OCI-LY1 (cell line): ENCODE data around the gene MAPK12.
"Not testable (repeated sequence)": the region's sequence is repeated elsewhere in the genome, so short reads cannot be mapped to it uniquely, and the experiment has no call there.

ENCODE experiments used
- H2AFZ ChIP-seq: fragments of 200-600 bp; sonication (generic), shearing (Covaris generic); 2 replicates; pipeline ENCODE4 v1.6.0; 2014; ENCODE audit warnings: antibody characterized with exemption, mild to moderate bottlenecking, low read length
- H3F3A ChIP-seq: fragments of 200-600 bp; sonication (generic), shearing (Covaris generic); 2 replicates; pipeline ENCODE4 v1.6.0; 2014; ENCODE audit warnings: mild to moderate bottlenecking, antibody characterized with exemption, low read length, moderate library complexity; ENCODE audit not compliant: insufficient read depth
- H3K27ac ChIP-seq: fragments of 200-600 bp; sonication (generic); 2 replicates; pipeline ENCODE4 v1.5.1; 2014; ENCODE audit warnings: low read length, mixed run types, mild to moderate bottlenecking, low read depth; ENCODE audit not compliant: poor library complexity, severe bottlenecking
- H3K27me3 ChIP-seq: fragments of 200-600 bp; sonication (generic); 2 replicates; pipeline ENCODE4 v1.6.0; 2014; ENCODE audit warnings: antibody characterized with exemption, mild to moderate bottlenecking, low read length, moderate library complexity; ENCODE audit not compliant: insufficient read depth
- H3K36me3 ChIP-seq: fragments of 200-600 bp; sonication (generic); 2 replicates; pipeline ENCODE4 v1.6.1; 2014; ENCODE audit warnings: mild to moderate bottlenecking, antibody characterized with exemption, low read length, moderate library complexity, mixed read lengths; ENCODE audit not compliant: insufficient read depth
- H3K4me1 ChIP-seq: fragments of 200-600 bp; sonication (generic); 2 replicates; pipeline ENCODE4 v1.5.1; 2014; ENCODE audit warnings: mild to moderate bottlenecking, low read length, moderate library complexity; ENCODE audit not compliant: insufficient read depth, severe bottlenecking
- H3K4me2 ChIP-seq: fragments of 200-600 bp; sonication (generic), shearing (Covaris generic); 2 replicates; pipeline ENCODE4 v1.6.1; 2014; ENCODE audit warnings: low read length
- H3K4me3 ChIP-seq: fragments of 200-600 bp; sonication (generic); 2 replicates; pipeline ENCODE4 v1.5.1; 2014; ENCODE audit warnings: low read length, low read depth, mild to moderate bottlenecking, mixed read lengths; ENCODE audit not compliant: poor library complexity, severe bottlenecking
- H3K79me2 ChIP-seq: fragments of 200-600 bp; shearing (Covaris generic); 2 replicates; pipeline ENCODE4 v1.6.1; 2016; ENCODE audit warnings: mixed run types, low read length, mixed read lengths; ENCODE audit not compliant: insufficient read depth
- H3K9ac ChIP-seq: fragments of 200-600 bp; sonication (generic), shearing (Covaris generic); 2 replicates; pipeline ENCODE4 v1.6.1; 2014; ENCODE audit warnings: mild to moderate bottlenecking, low read length, mixed read lengths
- H3K9me2 ChIP-seq: fragments of 200-600 bp; sonication (generic), shearing (Covaris generic); 2 replicates; pipeline ENCODE4 v1.6.1; 2014; ENCODE audit warnings: low read depth, mild to moderate bottlenecking, low read length, mixed read lengths
- H3K9me3 ChIP-seq: fragments of 200-600 bp; shearing (Covaris generic); 2 replicates; pipeline ENCODE4 v1.6.1; 2014; ENCODE audit warnings: low read length, mixed read lengths
- H4K20me1 ChIP-seq: fragments of 200-600 bp; sonication (generic), shearing (Covaris generic); 2 replicates; pipeline ENCODE4 v1.6.0; 2016; ENCODE audit warnings: mild to moderate bottlenecking, low read length; ENCODE audit not compliant: insufficient read depth
- CTCF ChIP-seq: fragments of 200-600 bp; sonication (generic), shearing (Covaris generic); IDR thresholded peaks from 2 replicates; pipeline ENCODE4 v1.5.1; 2017; ENCODE audit warnings: mild to moderate bottlenecking, antibody characterized with exemption, low read length, moderate library complexity, mixed read lengths
- EZH2 ChIP-seq: fragments of 200-600 bp; sonication (generic), shearing (Covaris generic); IDR thresholded peaks from 2 replicates; pipeline ENCODE4 v1.8.0; 2017; ENCODE audit warnings: borderline replicate concordance, mixed run types, mild to moderate bottlenecking, antibody characterized with exemption, low read length, moderate library complexity, mixed read lengths

The MAPK12 gene

DNA sequence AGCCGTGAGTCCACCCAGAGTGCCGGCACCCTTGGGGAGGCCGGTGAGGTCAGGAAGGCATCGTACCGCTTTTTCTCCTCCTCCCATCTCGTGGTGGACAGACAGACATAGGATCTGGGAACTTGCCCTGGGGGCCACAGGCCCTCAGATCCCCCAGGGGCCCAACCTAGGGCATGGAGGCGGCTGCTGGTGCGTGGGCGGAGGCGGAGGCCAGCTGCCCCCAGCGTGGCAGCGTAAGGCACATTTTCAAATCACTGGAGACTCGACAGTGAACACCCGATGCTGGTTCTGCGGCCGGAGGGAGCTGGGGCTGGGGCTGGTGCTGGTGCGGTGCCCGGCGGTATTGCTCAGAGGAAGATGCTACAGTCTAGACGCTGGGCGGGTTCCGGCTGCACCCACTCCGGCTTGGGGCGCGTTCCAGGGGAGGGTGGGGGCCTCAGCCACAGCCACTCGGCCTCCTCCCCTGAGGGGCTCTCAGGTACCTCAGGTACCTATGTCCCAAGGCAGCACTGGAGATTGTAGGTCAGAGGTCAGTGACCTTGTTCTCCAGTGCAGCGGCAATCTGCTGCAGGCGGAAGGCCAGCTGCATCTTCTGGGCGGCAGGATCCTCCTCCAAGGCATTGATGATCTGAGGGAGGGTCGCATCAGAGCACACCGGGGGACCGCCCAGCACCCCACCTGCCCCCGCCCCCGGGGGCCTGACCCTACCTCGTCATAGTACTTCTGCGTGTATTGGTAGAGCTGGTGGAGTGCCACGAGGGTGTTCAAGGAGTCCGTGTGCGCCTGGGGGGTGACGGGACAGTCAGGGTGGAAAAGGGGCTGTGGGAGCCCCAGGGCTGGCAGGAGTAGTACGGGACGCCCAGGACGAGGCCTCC is 13.9 kb upstream of the MAPK12 start:
- peaks cover 13% of the 10 kb centered on the region for H3K4me1 ChIP-seq

GRCh38 chr22:50274771-50275170 is 13.3 kb upstream of the MAPK12 start:
- Histone ChIP-seq H3K27ac (no peak overlapping the region), H3K79me2 (no peaks in the 10 kb centered on the region), H2AFZ (no peak overlapping the region), H4K20me1 (no peaks in the 10 kb centered on the region), H3K4me2 (no peak overlapping the region), H3K36me3 (no peaks in the 10 kb centered on the region), H3K27me3 (no peaks in the 10 kb centered on the region; the same call in 1 of the 2 replicates), H3K4me3 (no peak overlapping the region), H3K9ac (no peak overlapping the region), H3K9me2 (no peaks in the 10 kb centered on the region), H3K4me1 (peaks cover 15% of the 10 kb centered on the region), H3K9me3 (no peaks in the 10 kb centered on the region), H3F3A (no peaks in the 10 kb centered on the region)
- no peak for TF ChIP-seq CTCF

More for the DNA sequence above, 13.9 kb upstream of the MAPK12 start:
- no peak overlapping the region for H3K4me3 ChIP-seq
- no peaks in the 10 kb centered on the region for H4K20me1 ChIP-seq
- H3K9me3 ChIP-seq: no peaks in the 10 kb centered on the region
- H3K27ac ChIP-seq: no peak overlapping the region
- H3K36me3 ChIP-seq: no peaks in the 10 kb centered on the region
- no peaks in the 10 kb centered on the region; the same call in 1 of the 2 replicates for H3K27me3 ChIP-seq
- H3K4me2 ChIP-seq: no peak overlapping the region
- H3K9ac ChIP-seq: no peak overlapping the region
- no peak overlapping the region for H2AFZ ChIP-seq
- no peaks in the 10 kb centered on the region for H3K9me2 ChIP-seq
- TF ChIP-seq EZH2 (no peak), CTCF (no peak)
- H3K79me2 ChIP-seq: no peaks in the 10 kb centered on the region
- no peaks in the 10 kb centered on the region for H3F3A ChIP-seq

- Histone ChIP-seq H3K9me3 (no peaks in the 10 kb centered on the region), H3K4me1 (peaks cover 19% of the 10 kb centered on the region), H3K9me2 (no peaks in the 10 kb centered on the region), H3K4me3 (no peak overlapping the region), H3K36me3 (no peaks in the 10 kb centered on the region), H3F3A (no peaks in the 10 kb centered on the region), H3K79me2 (no peaks in the 10 kb centered on the region), H4K20me1 (no peaks in the 10 kb centered on the region), H2AFZ (no peak overlapping the region), H3K4me2 (no peak overlapping the region), H3K9ac (no peak overlapping the region), H3K27me3 (no peaks in the 10 kb centered on the region; the same call in 1 of the 2 replicates), H3K27ac (no peak overlapping the region)
- TF ChIP-seq EZH2 (no peak), CTCF (peak; percentile 19; the same call in 1 of the 2 replicates)
These were observed 12.8 kb upstream of the MAPK12 start for GRCh38 chr22:50274311-50274710.

DNA sequence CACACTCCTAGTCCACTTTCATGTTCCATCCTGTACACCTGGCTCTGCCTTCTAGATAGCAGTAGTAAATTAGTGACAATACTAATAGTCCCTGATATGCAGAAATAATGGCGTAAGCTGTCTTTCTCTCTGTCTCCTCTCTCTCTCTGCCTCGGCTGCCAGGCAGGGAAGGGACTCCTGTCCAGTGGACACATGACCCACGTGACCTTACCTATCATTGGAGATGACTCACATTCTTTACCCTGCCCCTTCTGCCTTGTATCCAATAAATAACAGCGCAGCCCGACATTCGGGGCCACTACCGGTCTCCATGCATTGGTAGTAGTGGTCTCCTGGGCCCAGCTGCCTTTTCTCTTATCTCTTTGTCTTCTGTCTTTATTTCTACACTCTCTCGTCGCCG is 12.3 kb upstream of the MAPK12 start:
- not testable (repeated sequence) for H2AFZ ChIP-seq, H3K9ac ChIP-seq, H3F3A ChIP-seq, H3K4me3 ChIP-seq, H3K27me3 ChIP-seq, H3K27ac ChIP-seq, H3K79me2 ChIP-seq, H3K4me2 ChIP-seq, H4K20me1 ChIP-seq, H3K36me3 ChIP-seq, H3K9me2 ChIP-seq, H3K9me3 ChIP-seq
- peaks cover 24% of the 10 kb centered on the region for H3K4me1 ChIP-seq

DNA sequence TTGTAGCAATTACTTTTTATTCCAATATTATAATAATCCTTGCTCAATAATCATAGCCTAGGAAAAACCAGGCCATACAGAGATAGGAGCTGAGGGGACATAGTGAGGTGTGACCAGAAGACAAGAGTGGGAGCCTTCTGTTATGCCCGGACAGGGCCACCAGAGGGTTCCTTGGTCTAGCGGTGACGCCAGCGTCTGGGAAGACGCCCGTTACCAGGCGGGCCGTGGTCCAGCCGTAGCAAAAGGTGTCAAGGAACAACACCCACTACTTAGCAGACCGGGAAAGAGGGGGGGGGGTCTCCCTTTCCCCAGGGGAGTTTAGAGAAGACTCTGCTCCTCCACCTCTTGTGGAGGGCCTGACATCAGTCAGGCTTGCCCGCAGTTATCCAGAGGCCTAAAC is 11.9 kb upstream of the MAPK12 start:
- H3K79me2 ChIP-seq, H2AFZ ChIP-seq, H4K20me1 ChIP-seq, H3K9me2 ChIP-seq, H3K27me3 ChIP-seq, H3K9me3 ChIP-seq, H3K27ac ChIP-seq, H3K9ac ChIP-seq, H3K36me3 ChIP-seq, H3K4me2 ChIP-seq, H3F3A ChIP-seq, H3K4me3 ChIP-seq: not testable (repeated sequence)
- H3K4me1 ChIP-seq: peaks cover 28% of the 10 kb centered on the region
